ENCODE data around the gene WFDC1. TPM values are rescaled to one million over a fixed set of nuclear protein-coding genes. Genes with fewer than 3 reads are reported as not detected.

The WFDC1 gene
- total and polyA plus RNA-seq, 2 donors (not counting 1 experiment from before 2014, with no cell fraction given): 32.1 to 34.0 TPM

DNA sequence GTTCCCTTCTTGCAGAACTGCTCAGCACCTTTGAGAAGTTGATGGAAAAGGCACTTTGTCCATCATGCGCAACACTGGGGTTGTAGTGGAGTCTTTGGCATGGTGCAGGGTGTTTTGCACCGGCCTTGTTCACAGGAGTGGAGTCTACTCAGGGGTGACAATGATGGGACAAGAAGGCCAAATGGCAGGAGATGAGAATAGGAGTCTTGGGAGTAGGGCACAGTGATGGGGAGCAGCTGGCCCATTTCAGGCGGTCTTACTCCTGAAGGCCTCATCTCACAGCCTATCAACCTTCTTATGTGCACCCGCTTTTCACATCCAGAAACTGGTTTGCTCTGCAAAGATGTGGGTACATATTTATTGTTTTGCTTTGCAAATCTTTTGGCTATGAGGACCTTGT, 41.5 kb upstream of the WFDC1 start:
- TF ChIP-seq EZH2 (IDR thresholded peaks at IDR 0.05; ENCODE audit: low read length, missing control alignments): no peak
- TF ChIP-seq, protein P1, sequence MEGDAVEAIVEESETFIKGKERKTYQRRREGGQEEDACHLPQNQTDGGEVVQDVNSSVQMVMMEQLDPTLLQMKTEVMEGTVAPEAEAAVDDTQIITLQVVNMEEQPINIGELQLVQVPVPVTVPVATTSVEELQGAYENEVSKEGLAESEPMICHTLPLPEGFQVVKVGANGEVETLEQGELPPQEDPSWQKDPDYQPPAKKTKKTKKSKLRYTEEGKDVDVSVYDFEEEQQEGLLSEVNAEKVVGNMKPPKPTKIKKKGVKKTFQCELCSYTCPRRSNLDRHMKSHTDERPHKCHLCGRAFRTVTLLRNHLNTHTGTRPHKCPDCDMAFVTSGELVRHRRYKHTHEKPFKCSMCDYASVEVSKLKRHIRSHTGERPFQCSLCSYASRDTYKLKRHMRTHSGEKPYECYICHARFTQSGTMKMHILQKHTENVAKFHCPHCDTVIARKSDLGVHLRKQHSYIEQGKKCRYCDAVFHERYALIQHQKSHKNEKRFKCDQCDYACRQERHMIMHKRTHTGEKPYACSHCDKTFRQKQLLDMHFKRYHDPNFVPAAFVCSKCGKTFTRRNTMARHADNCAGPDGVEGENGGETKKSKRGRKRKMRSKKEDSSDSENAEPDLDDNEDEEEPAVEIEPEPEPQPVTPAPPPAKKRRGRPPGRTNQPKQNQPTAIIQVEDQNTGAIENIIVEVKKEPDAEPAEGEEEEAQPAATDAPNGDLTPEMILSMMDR (conservative IDR thresholded peaks at IDR 0.05 in 1 of 2, IDR thresholded peaks at IDR 0.05 in 1 of 2; ENCODE audit: low read depth in 1 of 2, low read length in 2 of 2): no peak
- Histone ChIP-seq H3K79me2 (ENCODE audit: control insufficient read depth, insufficient read depth, low read length) (no peaks in the 10 kb centered on the region), H3K9ac (ENCODE audit: insufficient read depth, low read length) (no peak overlapping the region), H4K20me1 (ENCODE audit: control insufficient read depth, extremely low read depth, insufficient read depth, low read length) (no peaks in the 10 kb centered on the region), H3K27ac (ENCODE audit: insufficient read depth, low read length) (no peak overlapping the region), H3K27me3 (ENCODE audit: control insufficient read depth, insufficient read depth, low read length) (peaks cover 28% of the 10 kb centered on the region), H3K4me2 (ENCODE audit: extremely low read depth, insufficient read depth, low read length) (no peak overlapping the region), H3K4me1 (ENCODE audit: control insufficient read depth, extremely low read depth, insufficient read depth, low read length) (no peaks in the 10 kb centered on the region), H3K9me3 (ENCODE audit: control insufficient read depth, insufficient read depth, low read depth, low read length) (no peaks in the 10 kb centered on the region), H2AFZ (ENCODE audit: low read length) (no peak overlapping the region), H3K36me3 (ENCODE audit: control insufficient read depth, insufficient read depth, low read length) (no peaks in the 10 kb centered on the region), H3K4me3 (replicated peaks in 1 of 4; ENCODE audit: control extremely low read depth in 1 of 4, insufficient read depth in 1 of 4, low read depth in 3 of 4, low read length in 4 of 4) (no peak overlapping the region)
- DNase-seq (ENCODE audit: low read depth in 2 of 2): no peak

DNA sequence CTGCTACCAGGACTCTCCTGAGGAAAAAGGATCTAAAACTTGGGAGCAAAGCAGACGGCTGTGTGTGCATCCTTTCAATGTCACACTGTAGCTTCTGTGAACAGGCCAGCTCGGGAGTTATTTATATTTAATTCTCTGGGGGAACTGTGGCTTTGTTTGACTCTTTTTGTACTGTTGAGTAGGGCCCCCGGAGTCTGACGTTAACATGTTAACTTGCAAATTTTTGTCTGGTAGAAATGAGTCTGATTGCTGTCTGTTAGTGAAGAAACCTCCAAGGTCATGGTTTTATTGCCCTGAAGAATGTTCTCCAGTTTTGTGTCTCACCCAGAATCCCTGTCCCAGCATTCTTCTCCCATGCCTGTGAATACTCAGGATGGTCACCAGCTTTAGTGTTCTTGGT, 40.6 kb upstream of the WFDC1 start:
- DNase-seq (ENCODE audit: low read depth in 2 of 2): no peak
- Histone ChIP-seq H3K9ac (ENCODE audit: insufficient read depth, low read length) (no peak overlapping the region), H3K36me3 (ENCODE audit: control insufficient read depth, insufficient read depth, low read length) (no peaks in the 10 kb centered on the region), H3K9me3 (ENCODE audit: control insufficient read depth, insufficient read depth, low read depth, low read length) (no peaks in the 10 kb centered on the region), H3K4me3 (replicated peaks in 1 of 4; ENCODE audit: control extremely low read depth in 1 of 4, insufficient read depth in 1 of 4, low read depth in 3 of 4, low read length in 4 of 4) (no peak overlapping the region), H2AFZ (ENCODE audit: low read length) (no peak overlapping the region), H3K27ac (ENCODE audit: insufficient read depth, low read length) (no peak overlapping the region), H3K4me1 (ENCODE audit: control insufficient read depth, extremely low read depth, insufficient read depth, low read length) (no peaks in the 10 kb centered on the region), H3K79me2 (ENCODE audit: control insufficient read depth, insufficient read depth, low read length) (no peaks in the 10 kb centered on the region), H4K20me1 (ENCODE audit: control insufficient read depth, extremely low read depth, insufficient read depth, low read length) (no peaks in the 10 kb centered on the region), H3K27me3 (ENCODE audit: control insufficient read depth, insufficient read depth, low read length) (peaks cover 26% of the 10 kb centered on the region), H3K4me2 (ENCODE audit: extremely low read depth, insufficient read depth, low read length) (no peak overlapping the region)
- TF ChIP-seq, protein P1 (conservative IDR thresholded peaks at IDR 0.05 in 1 of 2, IDR thresholded peaks at IDR 0.05 in 1 of 2; ENCODE audit: low read depth in 1 of 2, low read length in 2 of 2): no peak
- no peak for TF ChIP-seq EZH2 (IDR thresholded peaks at IDR 0.05; ENCODE audit: low read length, missing control alignments)

- Histone ChIP-seq H2AFZ (ENCODE audit: low read length) (no peak overlapping the region), H3K27ac (ENCODE audit: insufficient read depth, low read length) (no peak overlapping the region), H3K4me2 (ENCODE audit: extremely low read depth, insufficient read depth, low read length) (no peak overlapping the region), H4K20me1 (ENCODE audit: control insufficient read depth, extremely low read depth, insufficient read depth, low read length) (no peaks in the 10 kb centered on the region), H3K79me2 (ENCODE audit: control insufficient read depth, insufficient read depth, low read length) (no peaks in the 10 kb centered on the region), H3K9ac (ENCODE audit: insufficient read depth, low read length) (no peak overlapping the region), H3K4me1 (ENCODE audit: control insufficient read depth, extremely low read depth, insufficient read depth, low read length) (no peaks in the 10 kb centered on the region), H3K27me3 (ENCODE audit: control insufficient read depth, insufficient read depth, low read length) (peaks cover 20% of the 10 kb centered on the region), H3K36me3 (ENCODE audit: control insufficient read depth, insufficient read depth, low read length) (no peaks in the 10 kb centered on the region), H3K9me3 (ENCODE audit: control insufficient read depth, insufficient read depth, low read depth, low read length) (no peaks in the 10 kb centered on the region), H3K4me3 (replicated peaks in 1 of 4; ENCODE audit: control extremely low read depth in 1 of 4, insufficient read depth in 1 of 4, low read depth in 3 of 4, low read length in 4 of 4) (no peak overlapping the region)
- no peak for TF ChIP-seq EZH2 (IDR thresholded peaks at IDR 0.05; ENCODE audit: low read length, missing control alignments)
- TF ChIP-seq, protein P1 (conservative IDR thresholded peaks at IDR 0.05 in 1 of 2, IDR thresholded peaks at IDR 0.05 in 1 of 2; ENCODE audit: low read depth in 1 of 2, low read length in 2 of 2): no peak
- no peak for DNase-seq (ENCODE audit: low read depth in 2 of 2)
Observed at GRCh38 chr16:84255050-84255810, 39.4 kb upstream of the WFDC1 start.
